IMR-90 (cell line): ENCODE measurements around the gene AMOTL2. TPM values are rescaled to one million over a fixed set of nuclear protein-coding genes. Genes with fewer than 3 reads are reported as not detected.

ENCODE experiments used
- ATAC-seq: fragments of 200-7000 bp; cut with Tn5 transposase; 2 replicates; pipeline ENCODE4 v1.9.1; 2020; ENCODE audit warnings: low read depth, mild to moderate bottlenecking, moderate library complexity
- BruUV-seq: library from RNA; stranded (reverse); fragments of 400-500 nt; replicated peaks from 2 replicates; lab custom pipeline; 2021; lab: Mats Ljungman, UMichigan
- CTCF ChIA-PET: fragments of 300-600 bp; formaldehyde crosslinking; extraction: SDS; loops from one replicate; lab custom pipeline; 2021; ENCODE audit warnings: antibody characterized with exemption; lab: Yijun Ruan, JAX
- POLR2A ChIA-PET: fragments of 300-600 bp; sonication (Branson Sonifier 250); formaldehyde crosslinking; loops from one replicate; lab custom pipeline; 2022; ENCODE audit warnings: antibody characterized with exemption; ENCODE audit not compliant: unreplicated experiment; lab: Charles Lee
- DNase-seq: peaks from one replicate; pipeline ENCODE4 v3.0.0; 2013
- H2AFZ ChIP-seq: replicated peaks from 2 replicates; pipeline ENCODE3; 2013; ENCODE audit warnings: low read length, mild to moderate bottlenecking; ENCODE audit not compliant: poor library complexity
- H2AK5ac ChIP-seq: 2 replicates; pipeline ENCODE4 v1.6.1; 2013; ENCODE audit warnings: low read depth, low read length, inconsistent platforms
- H2AK9ac ChIP-seq: replicated peaks from 2 replicates; pipeline ENCODE3; 2013; ENCODE audit warnings: mild to moderate bottlenecking, low read depth, low read length, moderate library complexity; ENCODE audit not compliant: poor library complexity
- H2BK120ac ChIP-seq: 2 replicates; pipeline ENCODE4 v1.6.1; 2013; ENCODE audit warnings: low read depth, low read length, inconsistent platforms
- H2BK15ac ChIP-seq: 3 replicates; pipeline ENCODE4 v1.6.1; 2013; ENCODE audit warnings: low read depth, low read length, inconsistent platforms
- H2BK20ac ChIP-seq: 2 replicates; pipeline ENCODE4 v1.6.1; 2013; ENCODE audit warnings: low read depth, mild to moderate bottlenecking, inconsistent platforms, low read length, moderate library complexity
- H2BK5ac ChIP-seq: 2 replicates; pipeline ENCODE4 v1.6.1; 2013; ENCODE audit warnings: mild to moderate bottlenecking, low read depth, low read length, inconsistent platforms; ENCODE audit not compliant: poor library complexity, severe bottlenecking
- H3K14ac ChIP-seq: replicated peaks from 2 replicates; pipeline ENCODE4 v1.6.1; 2013; ENCODE audit warnings: low read depth, low read length, inconsistent platforms
- H3K18ac ChIP-seq: 2 replicates; pipeline ENCODE4 v1.6.1; 2013; ENCODE audit warnings: low read depth, low read length, control low read depth
- H3K23ac ChIP-seq: 2 replicates; pipeline ENCODE4 v1.6.1; 2013; ENCODE audit warnings: low read depth, low read length, inconsistent platforms
- H3K27ac ChIP-seq: 2 replicates; pipeline ENCODE4 v1.5.1; 2013; ENCODE audit warnings: mild to moderate bottlenecking, control low read depth, low read length; ENCODE audit not compliant: insufficient read depth
- H3K27me3 ChIP-seq: 2 replicates; pipeline ENCODE4 v1.6.1; 2013; ENCODE audit warnings: low read length; ENCODE audit not compliant: control insufficient read depth, insufficient read depth
- H3K36me3 ChIP-seq: 2 replicates; pipeline ENCODE4 v1.6.1; 2013; ENCODE audit warnings: low read length, mixed read lengths; ENCODE audit not compliant: control insufficient read depth, insufficient read depth
- H3K4ac ChIP-seq: 2 replicates; pipeline ENCODE4 v1.6.1; 2013; ENCODE audit warnings: low read depth, low read length, inconsistent platforms
- H3K4me1 ChIP-seq: 2 replicates; pipeline ENCODE4 v1.6.1; 2013; ENCODE audit warnings: low read length, mixed read lengths; ENCODE audit not compliant: control insufficient read depth, insufficient read depth
- H3K4me2 ChIP-seq: 2 replicates; pipeline ENCODE4 v1.6.1; 2013; ENCODE audit warnings: low read depth, mild to moderate bottlenecking, control low read depth, low read length, moderate library complexity
- H3K4me3 ChIP-seq: 2 replicates; pipeline ENCODE4 v1.5.1; 2013; ENCODE audit warnings: low read depth, mild to moderate bottlenecking, control low read depth, low read length, moderate library complexity; ENCODE audit not compliant: insufficient read depth
- H3K56ac ChIP-seq: 2 replicates; pipeline ENCODE4 v1.6.1; 2013; ENCODE audit warnings: low read length, inconsistent platforms; ENCODE audit not compliant: insufficient read depth; ENCODE audit errors: extremely low read depth
- H3K79me1 ChIP-seq, 2 experiments: 2 replicates each; pipeline ENCODE4 v1.6.1; 2013; ENCODE audit warnings: low read length in 2 of 2, inconsistent platforms in 1 of 2, low read depth in 1 of 2
- H3K9ac ChIP-seq: 2 replicates; pipeline ENCODE4 v1.6.1; 2013; ENCODE audit warnings: low read depth, low read length, control low read depth
- H3K9me1 ChIP-seq: 2 replicates; pipeline ENCODE4 v1.6.1; 2013; ENCODE audit warnings: low read length, inconsistent platforms; ENCODE audit not compliant: insufficient read depth
- H3K9me3 ChIP-seq: 2 replicates; pipeline ENCODE4 v1.6.1; 2013; ENCODE audit warnings: low read length; ENCODE audit not compliant: control insufficient read depth, insufficient read depth
- H4K20me1 ChIP-seq: 2 replicates; pipeline ENCODE4 v1.6.1; 2013; ENCODE audit warnings: low read length, inconsistent platforms; ENCODE audit not compliant: insufficient read depth
- H4K5ac ChIP-seq: 2 replicates; pipeline ENCODE4 v1.6.1; 2013; ENCODE audit warnings: mild to moderate bottlenecking, low read depth, low read length, control low read depth
- H4K8ac ChIP-seq, 2 experiments: 2 replicates each; pipeline ENCODE4 v1.6.1; 2013; ENCODE audit warnings: low read depth in 2 of 2, low read length in 2 of 2, control low read depth in 1 of 2, inconsistent platforms in 1 of 2
- H4K91ac ChIP-seq: 2 replicates; pipeline ENCODE4 v1.6.1; 2013; ENCODE audit warnings: low read depth, low read length, inconsistent platforms; ENCODE audit not compliant: insufficient read depth
- BHLHE40 ChIP-seq: fragments of 150-350 bp; IDR thresholded peaks from 2 replicates; pipeline ENCODE4 v1.6.1; 2016; ENCODE audit warnings: mild to moderate bottlenecking, low read depth, low read length
- CEBPB ChIP-seq: IDR thresholded peaks from 2 replicates; pipeline ENCODE4 v1.6.1; 2012; ENCODE audit warnings: low read depth, low read length, improper control_type of control experiment
- FOS ChIP-seq: fragments of 150-350 bp; IDR thresholded peaks from 2 replicates; pipeline ENCODE4 v1.6.1; 2016; ENCODE audit warnings: low read depth, low read length
- MAZ ChIP-seq: IDR thresholded peaks from 2 replicates; pipeline ENCODE4 v1.6.1; 2012; ENCODE audit warnings: low read depth, mild to moderate bottlenecking, low read length, improper control_type of control experiment, moderate library complexity, borderline replicate concordance
- POLR2A ChIP-seq: IDR thresholded peaks from 2 replicates; pipeline ENCODE4 v1.6.1; 2012; ENCODE audit warnings: mild to moderate bottlenecking, low read depth, low read length
- RCOR1 ChIP-seq: IDR thresholded peaks from 2 replicates; pipeline ENCODE4 v1.6.1; 2012; ENCODE audit warnings: mild to moderate bottlenecking, low read length, improper control_type of control experiment; ENCODE audit not compliant: insufficient replicate concordance
- WGBS, 2 experiments: methylation state at CpG; one replicate each; pipeline versions ENCODE4 v1.1.5 to v1.1.7; 2013; ENCODE audit warnings: missing lambda C conversion rate in 2 of 2; ENCODE audit not compliant: insufficient read length in 1 of 2; ENCODE audit errors: extremely low coverage in 2 of 2; 5-methylcytosine and 5-hydroxymethylcytosine counted together
- dilution Hi-C: fragments of 300-500 bp; cut with HindIII; formaldehyde crosslinking; loops from one replicate; pipeline ENCODE4 v1.14.3; 2018; ENCODE audit warnings: low sequenced_read_pairs; ENCODE audit not compliant: unreplicated experiment
- in situ Hi-C: fragments of 300-500 bp; cut with MboI; formaldehyde crosslinking; loops from 3 replicates; pipeline ENCODE4 v1.14.3; 2019; ENCODE audit warnings: low sequenced_read_pairs, inconsistent platforms, mixed read lengths
- intact Hi-C: fragments of 100-400 bp; cut with micrococcal nuclease; formaldehyde crosslinking; loops from 2 replicates; pipeline ENCODE4 v1.10.0; 2022
- polyA plus RNA-seq, 3 experiments: library from polyadenylated mRNA; depleted of rRNA; stranded (reverse); fragments of >200 nt; gene quantifications; 2 replicates each; pipeline ENCODE4 v1.2.3, GENCODE V29; 2012; ENCODE audit warnings: low replicate concordance in 1 of 3
- total RNA-seq: library from RNA; depleted of rRNA; stranded (reverse); fragments of >200 nt; gene quantifications from 2 replicates; pipeline ENCODE4 v1.2.3, GENCODE V29; 2012
- TF ChIP-seq, protein P1 (sequence below): conservative IDR thresholded peaks from 2 replicates; pipeline ENCODE4 v1.5.1; 2012; ENCODE audit warnings: mild to moderate bottlenecking, low read depth, low read length, improper control_type of control experiment

Gene AMOTL2
- total and polyA plus RNA-seq, 2 of the 4 experiments (the other 2 are of a cell fraction), result 162 to 176 TPM

DNA sequence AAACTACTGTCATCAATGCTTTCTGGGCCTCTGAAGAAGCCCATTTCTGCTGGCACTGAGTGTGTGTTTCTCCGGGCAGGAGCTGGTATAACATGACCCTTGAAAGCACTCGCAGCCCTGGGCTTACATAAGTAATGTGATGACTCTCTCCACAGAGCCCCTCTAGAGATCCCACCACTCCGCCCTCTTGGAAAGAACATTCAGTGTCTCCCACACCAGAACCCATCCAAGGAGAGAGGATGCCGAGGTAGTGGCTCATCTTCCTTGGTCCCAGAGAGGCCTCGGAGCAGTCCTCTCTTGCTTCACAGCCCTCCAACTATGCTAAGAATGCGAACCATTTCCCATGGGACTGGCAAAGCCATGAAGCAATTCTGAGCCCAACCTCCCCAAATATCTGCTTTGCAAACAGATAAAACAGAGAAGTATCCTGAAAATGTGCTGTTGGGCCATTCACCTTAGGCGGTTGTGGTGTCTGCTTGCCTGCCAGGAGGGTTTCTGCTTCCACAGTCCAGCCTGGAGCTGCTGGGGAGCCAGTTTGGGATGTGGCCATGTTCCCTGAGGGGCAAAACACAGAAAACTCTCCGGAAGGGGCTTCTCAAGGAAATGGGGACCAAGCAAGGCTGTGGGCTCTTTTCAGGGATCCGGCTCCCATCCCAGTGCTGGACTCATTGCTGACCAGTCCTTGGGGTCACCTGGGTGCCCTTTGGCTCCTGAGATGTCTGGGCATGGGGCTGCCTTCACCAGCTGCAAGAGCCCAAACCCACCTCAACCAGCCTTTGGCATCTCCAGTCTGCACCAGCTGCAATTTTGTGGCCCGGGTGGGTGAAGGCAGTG, 47.3 kb downstream of the AMOTL2 start:
- H4K20me1 ChIP-seq, result peaks cover 4% of the 10 kb centered on the region; the same call in 1 of the 2 replicates
- H3K27me3 ChIP-seq, result no peaks in the 10 kb centered on the region
- H4K8ac ChIP-seq, result peak overlapping the region; percentile 91 to 93
- H3K9me3 ChIP-seq, result no peaks in the 10 kb centered on the region
- POLR2A ChIA-PET, result no interaction called here
- H3K4me3 ChIP-seq, result no peak overlapping the region
- dilution Hi-C loops (no loop called here), in situ Hi-C loops (no loop called here), intact Hi-C loops (loop anchor here (1.0 to 2.0 kb wide), 2 partner anchors 12 to 26 kb away; no protein-coding TSS in a partner anchor)
- H3K79me1 ChIP-seq, result peaks cover 0 to 31% of the 10 kb centered on the region in 2 experiments; a peak in 2 of 4 replicates
- DNase-seq (peak; percentile 97), ATAC-seq (peak; percentile 64)
- H2BK5ac ChIP-seq, result peak overlapping the region; percentile 100
- H2AK5ac ChIP-seq, result peak overlapping the region; percentile 99
- H3K9ac ChIP-seq, result peak overlapping the region; percentile 48
- peak overlapping the region; percentile 99 for H4K91ac ChIP-seq
- TF ChIP-seq POLR2A (no peak), CEBPB (peak; percentile 99), RCOR1 (peak; percentile 89), MAZ (0 out of 2 replicates have a peak, but pooled peaks have one; percentile 27), BHLHE40 (peak; percentile 54; the same call in 1 of the 2 replicates), FOS (peak; percentile 44)
- TF ChIP-seq, protein P1, sequence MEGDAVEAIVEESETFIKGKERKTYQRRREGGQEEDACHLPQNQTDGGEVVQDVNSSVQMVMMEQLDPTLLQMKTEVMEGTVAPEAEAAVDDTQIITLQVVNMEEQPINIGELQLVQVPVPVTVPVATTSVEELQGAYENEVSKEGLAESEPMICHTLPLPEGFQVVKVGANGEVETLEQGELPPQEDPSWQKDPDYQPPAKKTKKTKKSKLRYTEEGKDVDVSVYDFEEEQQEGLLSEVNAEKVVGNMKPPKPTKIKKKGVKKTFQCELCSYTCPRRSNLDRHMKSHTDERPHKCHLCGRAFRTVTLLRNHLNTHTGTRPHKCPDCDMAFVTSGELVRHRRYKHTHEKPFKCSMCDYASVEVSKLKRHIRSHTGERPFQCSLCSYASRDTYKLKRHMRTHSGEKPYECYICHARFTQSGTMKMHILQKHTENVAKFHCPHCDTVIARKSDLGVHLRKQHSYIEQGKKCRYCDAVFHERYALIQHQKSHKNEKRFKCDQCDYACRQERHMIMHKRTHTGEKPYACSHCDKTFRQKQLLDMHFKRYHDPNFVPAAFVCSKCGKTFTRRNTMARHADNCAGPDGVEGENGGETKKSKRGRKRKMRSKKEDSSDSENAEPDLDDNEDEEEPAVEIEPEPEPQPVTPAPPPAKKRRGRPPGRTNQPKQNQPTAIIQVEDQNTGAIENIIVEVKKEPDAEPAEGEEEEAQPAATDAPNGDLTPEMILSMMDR, result no peak
- H2AFZ ChIP-seq, result peak overlapping the region; percentile 67
- H2BK120ac ChIP-seq, result peak overlapping the region; percentile 99
- peaks cover 45% of the 10 kb centered on the region for H3K4me1 ChIP-seq
- peaks cover 34% of the 10 kb centered on the region for H3K9me1 ChIP-seq
- no peaks in the 10 kb centered on the region for H3K36me3 ChIP-seq
- peak overlapping the region; percentile 76 for H4K5ac ChIP-seq
- peak overlapping the region; percentile 89 for H3K14ac ChIP-seq
- WGBS, 2 experiments, result 8% methylated on average over 4 of the region's 10 CpGs; no CpG with 5 or more reads in 1 of the 2 experiments
- H3K27ac ChIP-seq, result peak overlapping the region; percentile 98
- peak overlapping the region; percentile 94 for H3K18ac ChIP-seq
- peak overlapping the region; percentile 95 for H2AK9ac ChIP-seq
- H3K4me2 ChIP-seq, result peak overlapping the region; percentile 30
- H3K23ac ChIP-seq, result peak overlapping the region; percentile 94
- peak overlapping the region; percentile 94 for H3K56ac ChIP-seq
- peak overlapping the region; percentile 96 for H3K4ac ChIP-seq
- peak overlapping the region; percentile 97 for H2BK20ac ChIP-seq
- peak overlapping the region; percentile 93; the same call in 2 of the 3 replicates for H2BK15ac ChIP-seq
- CTCF ChIA-PET, result interaction anchor here (1.9 kb wide), 1 partner anchor 32 kb away, joined by 5 read pairs; no protein-coding TSS in a partner anchor
- no TSS peak for BruUV-seq
